OCI-LY3 (cell line): ENCODE results near the gene SULT1A2.
"Not testable (repeated sequence)": the region's sequence is repeated elsewhere in the genome, so short reads cannot be mapped to it uniquely, and the experiment has no call there.

Experiments used
- H2AFZ ChIP-seq: fragments of 200-600, 300-600 bp; shearing (Covaris generic); 2 replicates; pipeline ENCODE4 v1.6.0; 2014; ENCODE audit warnings: antibody characterized with exemption, low read depth, low read length
- H3K27ac ChIP-seq: fragments of 200-600, 300-600 bp; sonication (generic); 2 replicates; pipeline ENCODE4 v1.5.1; 2014; ENCODE audit warnings: mild to moderate bottlenecking, low read length, moderate library complexity, mixed read lengths
- H3K27me3 ChIP-seq: fragments of 200-600, 300-600 bp; sonication (generic); 2 replicates; pipeline ENCODE4 v1.6.1; 2014; ENCODE audit warnings: low read depth, low read length, mixed read lengths
- H3K36me3 ChIP-seq: fragments of 200-600, 300-600 bp; sonication (generic); replicated peaks from 2 replicates; pipeline ENCODE3; 2014; ENCODE audit warnings: low read depth, low read length, mixed read lengths
- H3K4me1 ChIP-seq: fragments of 300-600, 200-600 bp; sonication (generic); 2 replicates; pipeline ENCODE4 v1.6.1; 2014; ENCODE audit warnings: low read length, mixed read lengths
- H3K4me2 ChIP-seq: fragments of 200-600, 300-600 bp; sonication (generic); 2 replicates; pipeline ENCODE4 v1.6.1; 2014; ENCODE audit warnings: low read length, mixed read lengths
- H3K4me3 ChIP-seq: fragments of 300-600, 200-600 bp; sonication (generic); 2 replicates; pipeline ENCODE4 v1.5.1; 2014; ENCODE audit warnings: antibody characterized with exemption, mild to moderate bottlenecking, low read length, moderate library complexity
- H3K79me2 ChIP-seq: fragments of 300-600, 200-600 bp; shearing (Covaris generic); 2 replicates; pipeline ENCODE4 v1.6.1; 2014; ENCODE audit warnings: mild to moderate bottlenecking, low read length, mixed read lengths
- H3K9ac ChIP-seq: fragments of 300-600, 200-600 bp; shearing (Covaris generic); 2 replicates; pipeline ENCODE4 v1.6.0; 2014; ENCODE audit warnings: mild to moderate bottlenecking, low read length, moderate library complexity
- H3K9me3 ChIP-seq: fragments of 200-600, 300-600 bp; shearing (Covaris generic); 2 replicates; pipeline ENCODE4 v1.6.1; 2014; ENCODE audit warnings: low read length, mixed read lengths; ENCODE audit not compliant: insufficient read depth
- H4K20me1 ChIP-seq: fragments of 200-600, 300-600 bp; sonication (generic); 2 replicates; pipeline ENCODE4 v1.6.1; 2016; ENCODE audit warnings: low read length, mixed read lengths; ENCODE audit not compliant: insufficient read depth
- CTCF ChIP-seq: fragments of 200-600, 300-600 bp; sonication (generic); IDR thresholded peaks from 2 replicates; pipeline ENCODE4 v1.5.1; 2014; ENCODE audit warnings: antibody characterized with exemption, low read length, low read depth
- EZH2phosphoT487 ChIP-seq: fragments of 200-600 bp; shearing (Covaris generic); IDR thresholded peaks from 2 replicates; pipeline ENCODE4 v1.6.1; 2018; ENCODE audit warnings: antibody characterized with exemption, mixed run types, low read depth

SULT1A2 gene

GRCh38 chr16:28572696-28573510 lies 23.9 kb downstream of the SULT1A2 start:
- Histone ChIP-seq H3K79me2 (0 out of 2 replicates have a peak, but pooled peaks cover 11% of the 10 kb centered on the region), H3K4me2 (no peak overlapping the region), H3K4me3 (no peak overlapping the region), H2AFZ (no peak overlapping the region), H3K9ac (no peak overlapping the region), H3K4me1 (no peaks in the 10 kb centered on the region), H3K9me3 (no peaks in the 10 kb centered on the region), H3K27me3 (no peaks in the 10 kb centered on the region), H3K27ac (no peak overlapping the region), H3K36me3 (no peaks in the 10 kb centered on the region), H4K20me1 (peaks cover 3% of the 10 kb centered on the region; the same call in 1 of the 2 replicates)
- TF ChIP-seq CTCF, result no peak
- no peak for TF ChIP-seq EZH2phosphoT487

GRCh38 chr16:28569968-28570752 lies 26.7 kb downstream of the SULT1A2 start:
- no peak overlapping the region for H3K27ac ChIP-seq
- H3K4me3 ChIP-seq, result no peak overlapping the region

GRCh38 chr16:28569021-28569420 lies 27.8 kb downstream of the SULT1A2 start:
- Histone ChIP-seq H3K27me3 (no peaks in the 10 kb centered on the region), H2AFZ (no peak overlapping the region), H3K79me2 (peaks cover 21% of the 10 kb centered on the region), H4K20me1 (no peaks in the 10 kb centered on the region), H3K4me2 (no peak overlapping the region), H3K9me3 (no peaks in the 10 kb centered on the region), H3K4me3 (no peak overlapping the region), H3K36me3 (peaks cover 7% of the 10 kb centered on the region), H3K27ac (no peak overlapping the region), H3K4me1 (no peaks in the 10 kb centered on the region), H3K9ac (no peak overlapping the region)
- no peak for TF ChIP-seq EZH2phosphoT487
- TF ChIP-seq CTCF, result no peak

More at GRCh38 chr16:28569968-28570752, 26.7 kb downstream of the SULT1A2 start:
- peaks cover 18% of the 10 kb centered on the region; the same call in 1 of the 2 replicates for H3K79me2 ChIP-seq
- no peaks in the 10 kb centered on the region for H3K27me3 ChIP-seq
- TF ChIP-seq CTCF (no peak), EZH2phosphoT487 (no peak)
- H3K4me2 ChIP-seq, result no peak overlapping the region
- H2AFZ ChIP-seq, result no peak overlapping the region
- no peaks in the 10 kb centered on the region for H3K9me3 ChIP-seq
- no peak overlapping the region for H3K9ac ChIP-seq
- peaks cover 3% of the 10 kb centered on the region; the same call in 1 of the 2 replicates for H4K20me1 ChIP-seq
- no peaks in the 10 kb centered on the region for H3K4me1 ChIP-seq
- peaks cover 7% of the 10 kb centered on the region for H3K36me3 ChIP-seq

GRCh38 chr16:28567292-28567691 lies 29.6 kb downstream of the SULT1A2 start:
- H3K9me3 ChIP-seq, result no peaks in the 10 kb centered on the region
- H3K4me2 ChIP-seq, result no peak overlapping the region
- H3K27ac ChIP-seq, result no peak overlapping the region
- no peaks in the 10 kb centered on the region for H3K4me1 ChIP-seq
- H3K79me2 ChIP-seq, result peaks cover 23% of the 10 kb centered on the region
- no peak overlapping the region for H3K4me3 ChIP-seq
- no peak overlapping the region for H3K9ac ChIP-seq
- no peak for TF ChIP-seq EZH2phosphoT487
- TF ChIP-seq CTCF, result no peak
- no peaks in the 10 kb centered on the region; the same call in 1 of the 2 replicates for H4K20me1 ChIP-seq
- no peak overlapping the region for H2AFZ ChIP-seq
- no peaks in the 10 kb centered on the region for H3K27me3 ChIP-seq
- peaks cover 7% of the 10 kb centered on the region for H3K36me3 ChIP-seq

GRCh38 chr16:28566233-28566925 lies 30.5 kb downstream of the SULT1A2 start:
- H3K27me3 ChIP-seq, H2AFZ ChIP-seq, H3K9me3 ChIP-seq, H3K9ac ChIP-seq, H3K4me1 ChIP-seq, H3K27ac ChIP-seq, H3K36me3 ChIP-seq, H3K4me3 ChIP-seq, H4K20me1 ChIP-seq, H3K4me2 ChIP-seq: not testable (repeated sequence)
- peaks cover 23% of the 10 kb centered on the region for H3K79me2 ChIP-seq
